22Rv1 (cell line): Measurements from ENCODE around the gene SERTAD1.
A peak's percentile ranks its signal among the peaks of the same experiment; 100 is the strongest.

Experiments used
- H3K27ac ChIP-seq: fragments of 450-650 bp; 2 replicates; pipeline ENCODE4 v1.5.1; 2017
- ZFX ChIP-seq: fragments of 450-650 bp; IDR thresholded peaks from 2 replicates; pipeline ENCODE4 v1.6.1; 2017; ENCODE audit warnings: antibody characterized with exemption, borderline replicate concordance
- TF ChIP-seq, protein P1 (sequence below): fragments of 450-650 bp; IDR thresholded peaks from 2 replicates; pipeline ENCODE4 v1.5.1; 2017; ENCODE audit warnings: mild to moderate bottlenecking

Gene SERTAD1

DNA sequence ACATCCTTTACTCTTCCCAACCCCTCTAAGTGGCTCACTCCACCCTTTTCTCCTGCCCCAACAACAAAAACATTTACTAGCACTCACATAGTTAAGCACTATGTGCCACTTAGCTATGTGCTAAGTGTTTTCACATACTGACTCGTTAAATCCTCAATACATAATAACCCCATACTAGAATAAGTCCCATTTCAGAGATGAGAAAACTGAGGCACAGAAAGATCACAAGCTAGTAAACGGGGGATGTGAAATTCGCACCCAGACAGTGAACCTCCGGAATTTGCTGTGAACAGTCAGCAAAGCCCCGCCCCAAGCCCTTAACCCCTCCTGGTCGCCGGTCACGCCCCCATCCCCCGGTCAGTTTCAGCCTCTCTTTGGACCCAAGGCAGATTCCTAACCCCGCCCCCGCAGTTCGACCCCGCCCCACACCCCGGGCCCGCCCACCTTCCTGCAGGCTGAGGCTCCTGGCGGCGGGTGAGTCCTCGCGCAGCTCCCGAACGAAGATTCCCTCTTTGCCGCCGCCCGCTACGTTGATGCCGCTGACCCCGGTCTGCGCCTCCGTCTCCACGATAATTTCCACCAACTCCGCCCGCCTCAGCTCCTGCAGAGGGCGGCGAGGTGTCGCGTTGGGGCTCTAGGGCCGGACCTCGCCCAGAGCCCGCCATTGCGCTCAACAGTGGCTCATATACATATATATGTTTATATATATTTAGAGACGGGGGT is 22.4 kb downstream of the SERTAD1 start:
- H3K27ac ChIP-seq = peak overlapping the region; percentile 77

GRCh38 chr19:40400559-40400958 is 25.2 kb downstream of the SERTAD1 start:
- no peak overlapping the region for H3K27ac ChIP-seq
- no peak for TF ChIP-seq ZFX
- TF ChIP-seq, protein P1, sequence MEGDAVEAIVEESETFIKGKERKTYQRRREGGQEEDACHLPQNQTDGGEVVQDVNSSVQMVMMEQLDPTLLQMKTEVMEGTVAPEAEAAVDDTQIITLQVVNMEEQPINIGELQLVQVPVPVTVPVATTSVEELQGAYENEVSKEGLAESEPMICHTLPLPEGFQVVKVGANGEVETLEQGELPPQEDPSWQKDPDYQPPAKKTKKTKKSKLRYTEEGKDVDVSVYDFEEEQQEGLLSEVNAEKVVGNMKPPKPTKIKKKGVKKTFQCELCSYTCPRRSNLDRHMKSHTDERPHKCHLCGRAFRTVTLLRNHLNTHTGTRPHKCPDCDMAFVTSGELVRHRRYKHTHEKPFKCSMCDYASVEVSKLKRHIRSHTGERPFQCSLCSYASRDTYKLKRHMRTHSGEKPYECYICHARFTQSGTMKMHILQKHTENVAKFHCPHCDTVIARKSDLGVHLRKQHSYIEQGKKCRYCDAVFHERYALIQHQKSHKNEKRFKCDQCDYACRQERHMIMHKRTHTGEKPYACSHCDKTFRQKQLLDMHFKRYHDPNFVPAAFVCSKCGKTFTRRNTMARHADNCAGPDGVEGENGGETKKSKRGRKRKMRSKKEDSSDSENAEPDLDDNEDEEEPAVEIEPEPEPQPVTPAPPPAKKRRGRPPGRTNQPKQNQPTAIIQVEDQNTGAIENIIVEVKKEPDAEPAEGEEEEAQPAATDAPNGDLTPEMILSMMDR = no peak

More for the DNA sequence above, 22.4 kb downstream of the SERTAD1 start:
- TF ChIP-seq, protein P1 = 0 out of 2 replicates have a peak, but pooled peaks have one; percentile 6
- TF ChIP-seq ZFX = no peak

DNA sequence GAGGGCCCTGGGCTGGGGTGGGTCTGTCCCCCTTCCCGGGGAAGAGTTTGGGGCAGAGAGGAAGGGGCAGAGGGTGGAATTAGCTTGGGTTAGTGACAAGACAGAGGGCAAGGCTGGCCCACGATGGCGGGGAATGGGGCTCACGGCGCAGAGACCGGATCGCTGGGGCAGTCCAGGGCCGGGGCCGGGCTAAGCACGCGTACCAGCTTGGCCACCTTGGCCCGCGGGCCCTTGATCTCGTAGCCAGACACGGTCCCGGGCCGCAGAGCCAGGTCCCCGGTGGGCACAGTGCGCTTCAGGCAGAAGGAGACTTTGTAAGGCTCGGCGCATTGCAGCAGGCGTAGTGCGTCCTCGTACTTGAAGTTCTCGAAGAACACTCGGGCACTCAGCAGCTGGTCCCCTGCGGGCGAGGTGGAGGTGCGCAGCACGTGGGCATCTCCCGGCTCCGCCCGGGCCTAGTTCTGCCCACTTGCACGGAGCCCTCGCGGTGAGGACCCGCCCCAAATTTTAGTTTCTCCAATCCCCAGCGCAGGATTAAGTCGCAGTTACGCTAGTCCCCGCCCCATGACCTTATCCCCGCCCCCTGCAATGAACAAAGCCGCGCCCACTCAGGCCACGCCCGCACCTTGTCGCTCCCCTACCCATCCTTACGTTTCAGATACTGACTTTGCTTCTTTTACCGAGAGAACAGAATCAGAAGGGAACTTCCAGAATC is 27.2 kb downstream of the SERTAD1 start:
- no peak overlapping the region for H3K27ac ChIP-seq
- TF ChIP-seq ZFX = no peak
- TF ChIP-seq, protein P1 = no peak

DNA sequence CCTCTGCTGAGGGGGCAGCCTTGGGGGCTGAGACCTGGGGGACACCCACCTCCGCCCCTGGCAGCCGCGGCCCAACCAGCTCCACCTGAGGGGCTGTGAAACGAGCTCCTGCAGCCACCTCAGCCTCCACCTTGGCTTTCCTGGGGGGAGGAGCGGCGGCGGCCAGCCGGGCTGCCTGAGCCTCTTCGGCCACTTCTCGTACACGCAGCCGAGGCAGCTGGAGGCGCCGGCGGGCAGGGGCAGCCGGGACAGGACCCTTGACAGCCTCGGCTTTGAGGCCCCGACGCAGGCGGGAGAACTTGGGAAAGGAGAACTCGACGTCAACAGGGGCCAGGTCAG is 28.3 kb downstream of the SERTAD1 start:
- no peak overlapping the region for H3K27ac ChIP-seq
- no peak for TF ChIP-seq ZFX
- TF ChIP-seq, protein P1 = no peak

- H3K27ac ChIP-seq = no peak overlapping the region
- no peak for TF ChIP-seq ZFX
- TF ChIP-seq, protein P1 = no peak
Observed at GRCh38 chr19:40396886-40397567, 28.8 kb downstream of the SERTAD1 start.

DNA sequence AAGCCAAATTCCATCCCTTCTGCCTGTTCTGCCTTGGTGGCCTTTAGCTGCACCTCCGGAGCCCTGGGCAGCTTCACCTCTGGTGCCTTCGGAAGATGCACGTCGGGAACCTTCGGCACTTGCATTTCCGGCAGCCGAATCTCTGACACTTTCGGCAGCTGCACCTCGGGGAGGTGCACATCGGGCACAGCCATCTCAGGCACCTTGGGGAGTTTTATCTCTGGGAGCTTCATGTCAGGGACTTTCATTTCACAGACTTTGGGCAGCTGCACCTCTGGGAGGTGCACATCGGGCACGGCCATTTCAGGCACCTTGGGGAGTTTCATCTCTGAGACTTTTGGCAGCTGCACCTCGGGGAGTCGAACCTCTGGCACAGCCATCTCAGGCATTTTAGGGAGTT is 29.8 kb downstream of the SERTAD1 start:
- H3K27ac ChIP-seq = no peak overlapping the region
- TF ChIP-seq, protein P1 = no peak

- TF ChIP-seq, protein P1 = no peak
- no peak for TF ChIP-seq ZFX
- H3K27ac ChIP-seq = no peak overlapping the region
Observed at GRCh38 chr19:40394816-40395210, 31.0 kb downstream of the SERTAD1 start.
